AG08396 (cell line): ENCODE results near the gene ZNF775.

Experiments
- DNase-seq: peaks from one replicate; pipeline ENCODE4 v3.0.0; 2012; ENCODE audit warnings: low spot score, mixed read lengths

Gene ZNF775

DNA sequence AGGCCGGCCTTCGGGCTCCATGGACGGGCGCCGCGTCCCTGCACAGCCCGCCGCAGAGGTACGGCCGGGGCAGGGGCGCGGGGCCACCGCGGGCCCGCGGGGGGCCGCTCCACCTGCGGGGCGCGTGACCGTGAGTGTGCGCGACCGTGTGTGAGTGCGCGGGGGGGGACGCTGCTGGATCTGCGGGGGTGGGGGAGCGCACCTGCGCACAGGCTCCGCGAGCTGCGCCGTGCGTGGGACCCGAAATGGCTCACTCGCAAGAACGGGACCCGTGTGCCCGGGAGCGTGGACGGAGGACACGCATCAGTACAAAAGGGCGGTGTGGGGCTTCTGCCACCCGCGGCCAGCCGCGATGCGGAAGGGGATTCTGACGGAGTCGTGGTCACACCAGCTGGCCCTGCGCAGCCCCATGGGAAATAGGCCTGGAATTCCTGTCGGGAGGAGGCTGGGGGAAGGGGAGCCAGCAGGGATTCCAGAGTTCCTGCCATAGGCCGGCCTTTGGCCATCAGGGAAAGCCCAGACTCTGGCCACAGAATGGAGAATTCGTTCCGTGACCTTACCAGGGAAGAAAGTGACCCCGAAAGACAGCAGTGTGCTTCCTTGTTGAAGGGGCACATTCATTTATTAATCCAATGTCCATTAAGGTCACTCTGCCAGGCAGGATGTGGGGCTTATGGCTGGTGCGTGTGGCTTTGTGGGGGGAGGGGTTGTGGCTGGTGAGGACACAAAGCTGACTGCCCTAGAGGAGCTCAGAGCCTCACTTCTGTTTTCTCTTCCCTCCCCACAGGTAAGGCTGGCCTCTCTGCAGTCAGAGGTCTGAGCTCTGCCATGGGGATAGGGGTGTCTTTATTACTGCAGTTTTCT lies 10.0 kb upstream of the ZNF775 start:
- DNase-seq = peak; percentile 86

DNA sequence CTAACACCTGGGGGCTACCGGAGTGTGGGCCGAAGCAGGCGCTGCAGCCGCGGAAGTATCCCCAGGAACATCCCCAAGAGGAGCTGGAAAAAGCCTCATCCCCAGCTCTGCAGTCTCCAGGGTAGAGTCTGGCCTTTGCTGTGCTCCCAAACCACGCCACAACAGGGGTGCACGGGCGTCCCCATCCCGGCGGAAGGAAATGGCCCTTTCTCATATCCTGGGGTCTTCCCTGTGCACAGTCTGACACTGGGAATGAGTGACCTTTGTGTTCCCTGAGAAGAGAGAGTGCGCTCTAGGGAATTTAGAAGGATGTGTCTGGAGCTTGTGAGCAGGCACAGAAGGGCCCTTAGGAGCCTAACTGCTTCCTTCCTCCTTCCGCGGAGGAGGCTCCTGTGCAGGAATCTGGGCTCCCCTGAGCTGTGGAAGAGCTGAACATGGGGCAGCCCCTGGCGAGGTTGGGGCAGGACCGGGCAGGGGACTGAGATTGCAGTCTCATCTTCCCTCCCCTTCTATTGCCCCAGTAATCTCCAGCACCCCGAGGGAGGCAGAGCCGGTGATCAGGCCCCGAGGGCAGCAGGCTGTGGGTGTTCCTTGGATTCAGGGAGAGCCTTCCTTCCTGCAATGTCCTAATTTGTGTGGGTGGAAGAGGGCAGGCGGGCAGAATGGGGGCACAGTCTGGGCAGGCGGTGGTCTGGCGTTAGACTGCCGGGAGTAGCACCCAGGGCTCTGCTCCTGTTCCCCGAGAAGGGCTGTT lies 9.2 kb upstream of the ZNF775 start:
- peak; percentile 25 for DNase-seq

DNA sequence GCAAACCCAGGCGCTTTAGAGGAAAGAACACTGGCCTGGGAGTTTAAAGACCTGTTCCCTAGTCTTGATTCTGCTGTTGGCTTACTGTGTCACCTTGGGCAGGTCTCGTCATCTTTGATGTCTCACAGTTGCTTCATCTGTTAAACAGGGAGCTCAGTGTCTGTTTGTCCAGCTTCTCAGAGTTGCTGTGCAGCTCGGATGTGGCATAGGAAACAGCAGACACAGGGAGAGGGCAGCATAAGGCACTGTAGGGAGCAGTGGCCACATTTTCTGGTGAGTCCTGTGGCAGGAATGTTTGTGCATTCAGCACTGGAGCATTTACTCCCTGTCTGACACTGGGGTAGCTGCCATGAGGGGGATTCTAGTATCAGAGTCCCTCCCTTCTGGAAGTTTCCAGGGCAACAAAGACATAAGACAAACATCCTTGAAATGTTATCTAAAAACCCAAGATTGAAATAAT lies 8.5 kb upstream of the ZNF775 start:
- peak; percentile 90 for DNase-seq

DNA sequence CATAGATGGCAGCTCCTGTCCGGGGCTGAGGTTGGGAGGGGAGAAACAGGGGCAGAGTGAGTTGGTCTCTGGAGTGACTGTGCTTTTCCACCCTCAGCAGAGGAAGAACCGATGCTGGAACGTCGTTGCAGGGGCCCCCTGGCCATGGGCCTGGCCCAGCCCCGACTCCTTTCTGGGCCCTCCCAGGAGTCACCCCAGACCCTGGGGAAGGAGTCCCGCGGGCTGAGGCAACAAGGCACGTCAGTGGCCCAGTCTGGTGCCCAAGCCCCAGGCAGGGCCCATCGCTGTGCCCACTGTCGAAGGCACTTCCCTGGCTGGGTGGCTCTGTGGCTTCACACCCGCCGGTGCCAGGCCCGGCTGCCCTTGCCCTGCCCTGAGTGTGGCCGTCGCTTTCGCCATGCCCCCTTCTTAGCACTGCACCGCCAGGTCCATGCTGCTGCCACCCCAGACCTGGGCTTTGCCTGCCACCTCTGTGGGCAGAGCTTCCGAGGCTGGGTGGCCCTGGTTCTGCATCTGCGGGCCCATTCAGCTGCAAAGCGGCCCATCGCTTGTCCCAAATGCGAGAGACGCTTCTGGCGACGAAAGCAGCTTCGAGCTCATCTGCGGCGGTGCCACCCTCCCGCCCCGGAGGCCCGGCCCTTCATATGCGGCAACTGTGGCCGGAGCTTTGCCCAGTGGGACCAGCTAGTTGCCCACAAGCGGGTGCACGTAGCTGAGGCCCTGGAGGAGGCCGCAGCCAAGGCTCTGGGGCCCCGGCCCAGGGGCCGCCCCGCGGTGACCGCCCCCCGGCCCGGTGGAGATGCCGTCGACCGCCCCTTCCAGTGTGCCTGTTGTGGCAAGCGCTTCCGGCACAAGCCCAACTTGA lies 7.8 kb upstream of the ZNF775 start:
- DNase-seq = no peak

DNA sequence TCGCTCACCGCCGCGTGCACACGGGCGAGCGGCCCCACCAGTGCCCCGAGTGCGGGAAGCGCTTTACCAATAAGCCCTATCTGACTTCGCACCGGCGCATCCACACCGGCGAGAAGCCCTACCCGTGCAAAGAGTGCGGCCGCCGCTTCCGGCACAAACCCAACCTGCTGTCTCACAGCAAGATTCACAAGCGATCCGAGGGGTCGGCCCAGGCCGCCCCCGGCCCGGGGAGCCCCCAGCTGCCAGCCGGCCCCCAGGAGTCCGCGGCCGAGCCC lies 7.2 kb upstream of the ZNF775 start:
- no peak for DNase-seq

DNA sequence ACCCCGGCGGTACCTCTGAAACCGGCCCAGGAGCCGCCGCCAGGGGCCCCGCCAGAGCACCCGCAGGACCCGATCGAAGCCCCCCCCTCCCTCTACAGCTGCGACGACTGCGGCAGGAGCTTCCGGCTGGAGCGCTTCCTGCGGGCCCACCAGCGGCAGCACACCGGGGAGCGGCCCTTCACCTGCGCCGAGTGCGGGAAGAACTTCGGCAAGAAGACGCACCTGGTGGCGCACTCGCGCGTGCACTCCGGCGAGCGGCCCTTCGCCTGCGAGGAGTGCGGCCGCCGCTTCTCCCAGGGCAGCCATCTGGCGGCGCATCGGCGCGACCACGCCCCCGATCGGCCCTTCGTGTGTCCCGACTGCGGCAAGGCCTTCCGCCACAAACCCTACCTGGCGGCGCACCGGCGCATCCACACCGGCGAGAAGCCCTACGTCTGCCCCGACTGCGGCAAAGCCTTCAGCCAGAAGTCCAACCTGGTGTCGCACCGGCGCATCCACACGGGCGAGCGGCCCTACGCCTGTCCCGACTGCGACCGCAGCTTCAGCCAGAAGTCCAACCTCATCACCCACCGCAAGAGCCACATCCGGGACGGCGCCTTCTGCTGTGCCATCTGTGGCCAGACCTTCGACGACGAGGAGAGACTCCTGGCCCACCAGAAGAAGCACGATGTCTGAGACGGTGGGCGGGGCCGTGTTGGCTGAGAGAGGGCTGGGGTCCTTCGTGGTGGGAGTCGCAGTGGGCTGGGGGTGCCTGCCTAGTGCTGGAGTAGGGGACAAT lies 6.7 kb upstream of the ZNF775 start:
- DNase-seq = no peak

DNA sequence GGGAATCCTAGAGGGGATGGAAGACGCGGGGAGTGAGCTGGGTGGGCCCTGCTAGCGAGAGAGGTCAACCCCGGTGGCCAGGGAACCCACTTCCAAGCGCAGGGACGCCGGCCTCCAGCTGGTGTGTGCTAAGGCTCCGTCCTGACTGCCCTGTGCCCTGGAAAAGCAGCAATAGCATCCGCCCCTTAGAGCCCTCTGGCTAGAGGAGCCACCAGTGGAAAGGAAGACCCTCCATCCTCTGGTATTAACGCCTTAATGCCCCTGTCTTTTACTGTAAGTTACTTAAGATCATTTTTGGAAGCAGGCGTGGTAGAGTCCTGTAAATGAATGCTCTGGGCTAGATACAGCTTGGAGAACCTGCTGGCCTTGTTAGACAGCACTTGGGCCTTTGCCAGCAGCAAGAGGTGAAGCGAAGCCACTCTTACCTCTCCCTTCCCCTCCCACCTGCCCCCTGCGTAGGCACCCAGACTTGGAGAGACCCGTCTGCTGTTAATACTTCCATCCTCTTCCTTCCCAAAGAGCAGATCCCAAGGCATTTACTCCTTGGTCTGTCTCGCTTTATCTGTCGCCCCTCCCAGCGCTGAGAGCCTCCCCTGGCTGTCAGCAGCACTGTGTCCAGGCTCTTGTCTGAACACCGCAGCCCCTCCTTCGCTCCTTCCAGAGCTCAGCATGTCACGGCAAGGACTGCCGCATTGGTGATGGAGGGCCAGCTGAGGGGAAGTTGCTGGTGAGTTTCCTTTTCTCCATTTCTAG lies 5.9 kb upstream of the ZNF775 start:
- no peak for DNase-seq

DNA sequence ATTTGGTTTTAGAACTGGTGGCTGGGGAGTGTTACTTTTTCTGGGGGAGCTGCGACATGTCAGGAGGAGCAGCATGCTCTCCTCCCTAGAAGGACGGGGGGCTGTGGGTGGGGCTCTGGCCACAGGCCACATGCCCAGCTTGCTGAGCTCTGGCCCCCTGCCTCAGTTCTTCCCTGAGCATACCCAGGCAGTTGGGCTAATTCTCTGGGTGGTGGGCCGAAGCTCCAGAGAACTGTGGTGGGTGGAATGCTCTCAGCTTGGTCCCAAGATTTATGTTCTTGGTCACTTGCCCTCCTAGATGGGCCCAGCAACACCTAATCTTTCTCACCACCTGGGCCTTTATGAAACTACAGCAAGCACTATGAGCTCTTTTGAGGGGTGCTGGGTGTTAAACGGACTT lies 5.1 kb upstream of the ZNF775 start:
- DNase-seq = no peak

DNA sequence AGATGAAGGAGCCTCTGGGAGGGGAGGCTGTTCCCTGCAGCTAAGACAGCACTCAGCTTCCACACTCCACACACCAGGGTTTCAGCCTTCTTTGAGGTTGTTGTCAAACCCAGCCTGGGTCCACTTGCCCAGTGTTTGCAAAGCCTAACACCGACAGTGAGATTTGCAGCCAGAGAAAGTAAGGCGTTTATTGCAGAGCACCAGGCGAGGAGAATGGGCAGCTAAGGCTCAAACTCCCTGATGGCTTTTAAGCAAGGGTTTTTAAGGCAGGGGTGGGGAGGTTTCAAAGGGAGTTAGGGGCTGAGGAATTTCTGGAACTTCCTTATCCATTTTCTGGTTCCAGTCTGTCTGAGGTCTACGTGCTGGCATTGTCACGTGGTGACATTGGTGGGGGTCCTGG lies 4.7 kb upstream of the ZNF775 start:
- DNase-seq = no peak

DNA sequence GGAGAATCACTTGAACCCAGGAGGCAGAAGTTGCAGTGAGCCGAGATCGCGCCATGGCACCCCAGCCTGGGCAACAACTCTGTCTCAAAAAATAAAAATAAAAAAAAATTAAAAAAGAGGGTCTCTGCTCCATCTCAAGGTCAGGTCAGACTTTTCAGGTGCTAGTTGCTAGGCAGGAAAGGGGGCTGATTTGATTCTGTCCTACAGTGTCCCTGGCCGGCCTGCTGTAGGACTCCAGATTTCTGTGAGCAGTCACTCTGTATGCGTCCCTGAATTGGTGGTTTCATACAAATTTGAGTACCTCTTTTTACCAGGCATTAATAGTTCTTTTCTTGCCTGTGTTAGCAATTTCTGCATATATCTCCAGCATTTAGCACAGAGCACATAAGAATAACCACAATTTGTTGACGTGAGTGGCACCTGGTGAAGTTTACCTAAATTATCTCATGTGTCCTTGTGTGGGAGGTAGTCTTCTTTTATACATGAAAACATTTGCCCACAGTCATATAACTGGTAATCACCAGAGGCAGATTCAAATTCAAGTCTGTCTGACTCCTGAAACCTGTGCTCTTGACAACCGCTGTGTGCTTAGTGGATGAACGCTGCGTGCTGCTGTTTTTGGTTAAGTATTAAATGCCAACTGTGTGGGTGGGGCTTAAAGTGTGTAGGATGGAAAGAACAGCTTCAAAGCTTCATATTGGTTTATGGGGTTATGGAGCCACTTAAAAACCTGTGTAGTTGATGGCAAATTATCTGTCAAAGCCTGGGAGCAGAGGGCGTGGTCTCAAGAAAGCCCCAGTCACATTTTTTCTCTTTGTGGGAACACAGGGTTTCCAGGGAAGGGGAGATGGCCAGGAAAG lies 3.2 kb upstream of the ZNF775 start:
- no peak for DNase-seq

DNA sequence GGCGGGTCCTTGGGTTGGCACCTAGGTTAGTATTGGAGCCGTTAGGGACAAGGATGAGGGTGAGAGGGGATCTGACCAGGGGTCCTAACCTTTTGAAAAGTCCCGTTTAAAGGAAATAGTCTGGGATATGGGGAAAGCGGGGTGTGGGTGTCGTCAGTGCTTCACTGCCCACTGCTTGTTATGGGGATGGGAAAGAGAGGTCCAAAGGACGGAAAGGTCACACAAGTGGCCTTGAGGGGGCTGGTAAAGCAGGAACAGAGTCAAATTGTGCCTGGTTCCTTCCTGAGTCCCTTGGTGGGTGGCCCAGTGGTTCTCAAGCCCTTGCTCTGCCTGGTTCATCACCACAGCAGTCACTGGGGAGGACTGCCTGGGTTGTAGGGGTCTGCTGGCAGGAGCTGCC lies 2.6 kb upstream of the ZNF775 start:
- no peak for DNase-seq

DNA sequence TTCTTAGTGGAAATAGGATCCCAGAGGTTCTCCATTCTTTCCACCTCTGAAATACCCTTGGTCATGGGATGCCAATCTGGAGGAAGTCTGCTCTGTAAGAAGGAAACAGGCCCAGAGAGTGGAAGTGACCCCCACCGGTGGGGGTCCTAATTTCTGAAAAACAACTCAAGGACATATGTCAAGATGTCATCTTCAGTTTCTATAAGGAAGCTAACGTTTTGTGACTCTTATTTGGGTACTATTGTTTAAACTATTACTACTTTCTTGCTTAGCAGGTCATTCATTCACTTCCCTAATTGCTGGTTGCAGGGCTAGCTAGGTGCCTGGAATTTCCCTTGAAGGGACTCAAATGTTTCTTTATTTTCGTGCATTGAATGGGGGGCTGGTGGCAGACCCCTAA lies 1.9 kb upstream of the ZNF775 start:
- DNase-seq = no peak

DNA sequence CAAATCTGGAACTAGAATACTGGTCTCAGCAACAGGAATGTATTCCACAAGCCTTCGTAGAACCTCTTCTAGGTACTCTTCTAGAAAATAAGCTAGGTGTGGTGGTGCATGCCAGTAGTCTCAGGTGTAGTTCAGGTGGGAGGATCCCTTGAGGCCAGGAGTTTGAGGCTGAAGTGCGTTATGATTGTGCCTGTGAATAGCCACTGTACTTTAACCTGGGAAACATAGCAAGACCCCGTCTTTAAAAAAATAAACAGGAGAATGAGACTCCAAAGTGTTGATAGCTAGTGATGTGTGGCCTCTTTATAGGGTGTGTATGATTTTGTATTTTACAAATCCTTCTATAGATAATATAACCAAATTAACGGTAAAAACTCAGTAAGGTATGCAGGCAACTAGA lies 1.5 kb upstream of the ZNF775 start:
- no peak for DNase-seq

DNA sequence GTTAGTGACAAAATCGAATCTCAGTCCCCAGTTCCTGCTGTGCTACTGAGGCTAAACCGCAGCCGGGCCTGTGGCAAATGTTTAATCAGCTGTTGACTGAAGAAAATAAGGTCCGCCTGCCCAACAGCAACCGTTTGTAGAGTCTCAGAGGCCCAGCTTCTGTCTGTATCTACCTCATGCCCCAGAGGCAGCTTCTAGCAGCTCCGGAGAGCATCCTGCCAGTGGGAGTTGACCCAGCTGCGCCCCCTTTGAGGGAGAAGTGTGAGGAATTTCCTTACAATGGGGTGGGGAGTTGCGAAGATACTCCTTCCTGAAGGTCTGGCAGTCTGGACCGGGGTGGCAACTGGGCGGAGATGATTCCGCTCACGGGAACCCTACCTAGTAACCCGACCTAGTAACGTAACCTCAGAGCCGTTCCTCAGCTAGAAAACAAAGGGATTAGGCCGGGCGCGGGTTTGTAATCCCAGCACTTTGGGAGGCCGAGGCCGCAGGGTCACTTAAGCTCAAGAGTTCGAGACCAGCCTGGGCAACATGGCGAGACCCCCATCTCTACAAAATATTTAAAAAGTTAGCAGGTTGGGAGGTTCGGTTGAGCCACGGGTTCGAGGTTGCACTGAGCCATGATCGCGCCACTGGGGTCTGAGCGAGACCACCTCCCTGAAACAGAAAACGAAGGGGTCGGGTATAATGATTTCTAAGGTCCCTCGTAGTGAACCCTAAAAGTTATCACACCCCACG lies 846 bp upstream of the ZNF775 start:
- DNase-seq = peak; percentile 58

DNA sequence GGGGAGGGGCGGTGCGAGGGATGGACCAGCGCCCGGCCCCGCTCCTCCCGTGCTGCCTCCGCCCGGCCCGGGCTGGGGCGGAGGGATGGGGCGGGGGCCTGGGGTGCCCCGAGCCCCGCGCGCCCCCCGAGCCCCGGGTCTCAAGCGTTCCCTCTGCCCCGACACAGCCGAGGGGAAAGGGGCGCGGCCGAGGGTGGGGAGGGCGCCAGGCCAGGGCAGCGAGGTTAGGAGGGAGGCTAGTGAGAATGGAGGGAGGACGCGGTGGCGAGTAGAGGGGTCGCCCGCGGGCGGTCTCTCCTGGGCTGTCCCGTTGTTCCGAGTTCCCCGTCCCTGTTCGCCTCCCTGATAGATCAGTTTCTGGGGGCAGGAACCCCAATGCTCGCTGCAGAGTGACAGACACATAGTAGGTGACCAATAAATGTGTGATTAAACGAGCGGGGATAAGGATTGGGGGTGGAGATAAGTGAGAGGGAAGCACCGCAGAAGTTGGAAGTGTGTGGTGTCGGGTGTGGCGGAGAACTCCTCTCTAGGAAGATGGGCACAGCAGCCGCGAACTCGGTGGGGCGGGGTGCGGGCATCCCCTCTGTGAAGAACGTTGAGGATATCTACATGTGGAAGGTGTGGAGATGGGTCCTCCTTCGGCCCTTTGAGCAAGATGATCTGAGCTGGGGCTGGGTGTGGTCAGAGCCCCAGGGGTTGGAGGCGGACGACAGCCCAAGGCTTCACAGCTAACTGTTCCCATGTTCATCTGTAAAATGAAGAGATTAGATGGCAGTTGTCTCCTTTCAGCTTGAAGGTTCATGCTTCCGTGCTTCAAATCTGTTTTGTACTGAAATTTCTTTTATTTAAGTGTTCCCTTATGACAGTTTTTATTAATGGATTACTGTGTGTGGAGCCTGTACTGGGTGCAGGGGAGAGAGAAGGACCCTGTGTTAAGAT lies 580 bp downstream of the ZNF775 start:
- peak; percentile 46 for DNase-seq

DNA sequence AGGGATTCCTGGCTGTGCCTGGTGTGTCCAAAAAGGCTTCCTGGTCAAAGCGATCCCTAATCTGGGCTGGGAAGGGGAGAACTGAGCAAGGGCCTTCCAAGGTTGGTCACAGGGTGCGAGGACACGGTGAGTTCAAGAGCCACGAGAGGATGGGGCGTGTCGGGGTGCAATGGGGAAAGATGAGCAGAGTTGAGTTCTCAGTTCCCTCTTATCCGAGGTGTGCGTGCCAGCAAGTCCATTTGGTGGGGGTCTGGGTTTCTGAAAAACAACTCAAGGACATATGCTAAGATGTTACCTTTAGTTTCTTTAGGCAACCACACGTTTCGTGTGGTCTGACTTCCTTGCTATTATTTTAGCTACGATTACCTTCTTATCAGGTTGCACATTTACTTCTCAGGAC lies 1.3 kb downstream of the ZNF775 start:
- DNase-seq = no peak

DNA sequence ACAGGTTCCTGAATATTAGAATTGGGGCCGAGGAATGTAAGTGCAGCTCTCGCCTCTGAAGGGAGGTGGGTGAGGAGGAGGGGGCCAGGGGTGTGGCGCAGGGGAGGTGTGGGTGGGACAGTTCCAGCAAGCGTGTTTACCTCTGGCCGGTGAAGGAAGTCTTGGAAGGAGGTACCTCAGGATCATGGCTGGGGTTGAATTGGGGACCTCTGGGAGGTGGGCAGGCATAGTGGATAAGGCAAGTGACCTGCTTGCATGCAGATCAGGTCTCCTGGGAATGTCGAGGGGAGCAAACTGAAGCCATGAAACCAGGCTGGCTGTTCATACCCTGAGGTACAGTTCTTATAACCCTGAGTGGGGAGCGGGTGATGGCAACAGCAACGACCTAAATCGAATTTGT lies 2.0 kb downstream of the ZNF775 start:
- no peak for DNase-seq

DNA sequence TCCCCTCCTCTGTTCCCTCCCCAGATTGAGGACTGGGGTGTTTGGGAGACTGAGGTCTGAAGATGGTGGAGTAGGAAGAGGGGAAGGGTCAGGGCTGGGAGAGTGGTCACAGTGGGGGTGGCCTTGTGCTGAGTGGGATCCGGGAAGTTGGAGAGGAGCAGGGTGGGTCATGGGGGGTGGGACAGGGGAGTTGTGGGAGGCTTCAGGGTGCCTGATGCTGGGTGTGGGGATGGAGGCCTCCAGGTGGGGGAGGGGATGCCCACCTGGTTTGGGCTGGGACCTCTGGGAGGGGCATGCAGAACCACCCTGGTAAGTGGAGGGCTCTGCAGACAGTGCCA lies 2.6 kb downstream of the ZNF775 start:
- DNase-seq = no peak
